ENCODE results near the gene FNIP1. TPM values are rescaled to one million over a fixed set of nuclear protein-coding genes. Genes with fewer than 3 reads are reported as not detected.

The FNIP1 gene
- total RNA-seq, 1 donor from 2014 or later = 28.5 TPM

- H3K4me1 ChIP-seq (ENCODE audit: insufficient read depth, low read length) = peaks cover 5% of the 10 kb centered on the region
- no peak for FAIRE-seq
- no peak for TF ChIP-seq EZH2 (IDR thresholded peaks at IDR 0.05; ENCODE audit: insufficient read depth, low read length)
- no peak for TF ChIP-seq CTCF (IDR thresholded peaks at IDR 0.05; ENCODE audit: insufficient read depth, low read depth, low read length)
- H3K27ac ChIP-seq (ENCODE audit: low read depth, low read length) = peak overlapping the region; percentile 57
- H2AFZ ChIP-seq (ENCODE audit: low read depth, low read length) = no peak overlapping the region
- no peak overlapping the region for H3K27ac Mint-ChIP-seq (ENCODE audit: unreplicated experiment)
- peaks cover 15% of the 10 kb centered on the region for H3K36me3 Mint-ChIP-seq (ENCODE audit: low read depth, unreplicated experiment)
- H3K4me1 Mint-ChIP-seq (ENCODE audit: low read depth, unreplicated experiment) = peaks cover 2% of the 10 kb centered on the region
- no peaks in the 10 kb centered on the region for H3K9me3 Mint-ChIP-seq (ENCODE audit: unreplicated experiment)
- H3K36me3 ChIP-seq (ENCODE audit: insufficient read depth, low read length) = peaks cover 38% of the 10 kb centered on the region
- no peaks in the 10 kb centered on the region for H3K27me3 Mint-ChIP-seq (ENCODE audit: low read depth, unreplicated experiment)
- no peaks in the 10 kb centered on the region for H3K27me3 ChIP-seq (ENCODE audit: insufficient read depth, low read length)
- no peak for DNase-seq (ENCODE audit: low read depth)
- no peak overlapping the region for H3K4me2 ChIP-seq (ENCODE audit: low read length)
- no peaks in the 10 kb centered on the region for H4K20me1 ChIP-seq (ENCODE audit: insufficient read depth, low read length)
- no peak overlapping the region for H3K9ac ChIP-seq (ENCODE audit: low read length)
- no peak overlapping the region for H3K4me3 Mint-ChIP-seq (ENCODE audit: unreplicated experiment)
- no peak overlapping the region for H3K4me3 ChIP-seq (ENCODE audit: insufficient read depth, low read depth, low read length)
- no peaks in the 10 kb centered on the region for H3K9me3 ChIP-seq (ENCODE audit: insufficient read depth, low read depth, low read length)
- H3K79me2 ChIP-seq (ENCODE audit: insufficient read depth, low read length) = no peaks in the 10 kb centered on the region
Measured at GRCh38 chr5:131671409-131671808, 125.4 kb downstream of the FNIP1 start.

GRCh38 chr5:131664929-131665328 lies 131.9 kb downstream of the FNIP1 start:
- Histone ChIP-seq H4K20me1 (ENCODE audit: insufficient read depth, low read length) (no peaks in the 10 kb centered on the region), H2AFZ (ENCODE audit: low read depth, low read length) (no peak overlapping the region), H3K4me1 (ENCODE audit: insufficient read depth, low read length) (no peaks in the 10 kb centered on the region), H3K27me3 (ENCODE audit: insufficient read depth, low read length) (no peaks in the 10 kb centered on the region), H3K36me3 (ENCODE audit: insufficient read depth, low read length) (peaks cover 9% of the 10 kb centered on the region), H3K4me3 (ENCODE audit: insufficient read depth, low read depth, low read length) (no peak overlapping the region), H3K4me2 (ENCODE audit: low read length) (no peak overlapping the region), H3K9ac (ENCODE audit: low read length) (no peak overlapping the region), H3K27ac (ENCODE audit: low read depth, low read length) (no peak overlapping the region), H3K79me2 (ENCODE audit: insufficient read depth, low read length) (no peaks in the 10 kb centered on the region), H3K9me3 (ENCODE audit: insufficient read depth, low read depth, low read length) (peaks cover 4% of the 10 kb centered on the region)
- FAIRE-seq (no peak), DNase-seq (ENCODE audit: low read depth) (no peak)
- TF ChIP-seq EZH2 (IDR thresholded peaks at IDR 0.05; ENCODE audit: insufficient read depth, low read length) (no peak), CTCF (IDR thresholded peaks at IDR 0.05; ENCODE audit: insufficient read depth, low read depth, low read length) (no peak)
- Mint-ChIP-seq H3K27ac (ENCODE audit: unreplicated experiment) (no peak overlapping the region), H3K27me3 (ENCODE audit: low read depth, unreplicated experiment) (no peaks in the 10 kb centered on the region), H3K4me1 (ENCODE audit: low read depth, unreplicated experiment) (peaks cover 6% of the 10 kb centered on the region), H3K4me3 (ENCODE audit: unreplicated experiment) (no peak overlapping the region), H3K36me3 (ENCODE audit: low read depth, unreplicated experiment) (peaks cover 20% of the 10 kb centered on the region), H3K9me3 (ENCODE audit: unreplicated experiment) (peaks cover 6% of the 10 kb centered on the region)

GRCh38 chr5:131661933-131662332 lies 134.9 kb downstream of the FNIP1 start:
- Histone ChIP-seq H4K20me1 (ENCODE audit: insufficient read depth, low read length) (no peaks in the 10 kb centered on the region), H3K4me1 (ENCODE audit: insufficient read depth, low read length) (no peaks in the 10 kb centered on the region), H3K27ac (ENCODE audit: low read depth, low read length) (no peak overlapping the region), H2AFZ (ENCODE audit: low read depth, low read length) (no peak overlapping the region), H3K79me2 (ENCODE audit: insufficient read depth, low read length) (peaks cover 8% of the 10 kb centered on the region), H3K4me2 (ENCODE audit: low read length) (no peak overlapping the region), H3K4me3 (ENCODE audit: insufficient read depth, low read depth, low read length) (no peak overlapping the region), H3K9ac (ENCODE audit: low read length) (no peak overlapping the region), H3K27me3 (ENCODE audit: insufficient read depth, low read length) (no peaks in the 10 kb centered on the region), H3K36me3 (ENCODE audit: insufficient read depth, low read length) (peaks cover 3% of the 10 kb centered on the region), H3K9me3 (ENCODE audit: insufficient read depth, low read depth, low read length) (peaks cover 6% of the 10 kb centered on the region)
- Mint-ChIP-seq H3K9me3 (ENCODE audit: unreplicated experiment) (peaks cover 7% of the 10 kb centered on the region), H3K4me1 (ENCODE audit: low read depth, unreplicated experiment) (peaks cover 6% of the 10 kb centered on the region), H3K27me3 (ENCODE audit: low read depth, unreplicated experiment) (no peaks in the 10 kb centered on the region), H3K36me3 (ENCODE audit: low read depth, unreplicated experiment) (peaks cover 31% of the 10 kb centered on the region), H3K27ac (ENCODE audit: unreplicated experiment) (no peak overlapping the region), H3K4me3 (ENCODE audit: unreplicated experiment) (no peak overlapping the region)
- DNase-seq (ENCODE audit: low read depth) (no peak), FAIRE-seq (no peak)
- TF ChIP-seq CTCF (IDR thresholded peaks at IDR 0.05; ENCODE audit: insufficient read depth, low read depth, low read length) = no peak
- TF ChIP-seq EZH2 (IDR thresholded peaks at IDR 0.05; ENCODE audit: insufficient read depth, low read length) = no peak

All from astrocyte (in vitro differentiated cells and primary cell).